ENCODE results near the gene PDE3A.

The PDE3A gene

GRCh38 chr12:20628226-20628787 lies 260.0 kb downstream of the PDE3A start:
- no peak for DNase-seq

GRCh38 chr12:20628999-20629398 lies 260.7 kb downstream of the PDE3A start:
- DNase-seq, result no peak

GRCh38 chr12:20629414-20630156 lies 261.2 kb downstream of the PDE3A start:
- DNase-seq, result no peak

- DNase-seq, result no peak
Measured at GRCh38 chr12:20631711-20632110, 263.4 kb downstream of the PDE3A start.

- no peak for DNase-seq
Measured at GRCh38 chr12:20641106-20641505, 272.8 kb downstream of the PDE3A start.

GRCh38 chr12:20643822-20644221 lies 275.5 kb downstream of the PDE3A start:
- DNase-seq, result no peak

GRCh38 chr12:20646239-20646827 lies 278.0 kb downstream of the PDE3A start:
- no peak for DNase-seq

- DNase-seq, result no peak
Measured at GRCh38 chr12:20653871-20654270, 285.5 kb downstream of the PDE3A start.

- no peak for DNase-seq
Measured at GRCh38 chr12:20656600-20656999, 288.3 kb downstream of the PDE3A start.

- DNase-seq, result no peak
Measured at GRCh38 chr12:20657496-20657895, 289.2 kb downstream of the PDE3A start.

- DNase-seq, result no peak
Measured at GRCh38 chr12:20681334-20681733, 313.0 kb downstream of the PDE3A start.

GRCh38 chr12:20695232-20695631 lies 326.9 kb downstream of the PDE3A start, which contains the start of gene SLCO1C1:
TSS of gene SLCO1C1 (plus strand) at chr12:20695332. CDS start at chr12:20699577, 4,245 bp downstream.
- no peak for DNase-seq

GRCh38 chr12:20696181-20696905 lies 328.0 kb downstream of the PDE3A start:
- DNase-seq, result no peak

- DNase-seq, result no peak
Measured at GRCh38 chr12:20701106-20701505, 332.8 kb downstream of the PDE3A start.

GRCh38 chr12:20704860-20705259 lies 336.5 kb downstream of the PDE3A start:
- DNase-seq, result no peak

- DNase-seq, result no peak
Measured at GRCh38 chr12:20711846-20712245, 343.5 kb downstream of the PDE3A start.

- no peak for DNase-seq
Measured at GRCh38 chr12:20716037-20716436, 347.7 kb downstream of the PDE3A start.

GRCh38 chr12:20716985-20717384 lies 348.6 kb downstream of the PDE3A start:
- DNase-seq, result no peak

GRCh38 chr12:20718294-20718693 lies 350.0 kb downstream of the PDE3A start:
- no peak for DNase-seq

- no peak for DNase-seq
Measured at GRCh38 chr12:20722142-20722541, 353.8 kb downstream of the PDE3A start.

- no peak for DNase-seq
Measured at GRCh38 chr12:20731274-20731673, 362.9 kb downstream of the PDE3A start.

All from NCI-H748 treated with DMSO at 0.1 percent for 48 hours (cell line).